ENCODE measurements around the gene STRIP1. TPM values are rescaled to one million over a fixed set of nuclear protein-coding genes. Genes with fewer than 3 reads are reported as not detected.
A peak's percentile ranks its signal among the peaks of the same experiment; 100 is the strongest.

The STRIP1 gene
- total RNA-seq, 1 donor from 2014 or later: 69.1 TPM

- Mint-ChIP-seq H3K4me1 (peaks cover 14% of the 10 kb centered on the region), H3K9me3 (no peaks in the 10 kb centered on the region), H3K4me3 (no peak overlapping the region), H3K27me3 (ENCODE audit: low read depth) (peaks cover 82% of the 10 kb centered on the region), H3K27ac (ENCODE audit: unreplicated experiment) (no peak overlapping the region), H3K36me3 (ENCODE audit: low read depth) (no peaks in the 10 kb centered on the region)
- no peak for TF ChIP-seq CTCF (conservative IDR thresholded peaks at IDR 0.05)
- DNase-seq (ENCODE audit: low read depth, low spot score): no peak
These were observed 50.0 kb downstream of the STRIP1 start for GRCh38 chr1:110084227-110085078.

- Mint-ChIP-seq H3K36me3 (ENCODE audit: low read depth) (no peaks in the 10 kb centered on the region), H3K4me3 (no peak overlapping the region), H3K27ac (ENCODE audit: unreplicated experiment) (no peak overlapping the region), H3K4me1 (peaks cover 26% of the 10 kb centered on the region), H3K27me3 (ENCODE audit: low read depth) (peaks cover 83% of the 10 kb centered on the region), H3K9me3 (no peaks in the 10 kb centered on the region)
- DNase-seq (ENCODE audit: low read depth, low spot score): no peak
- no peak for TF ChIP-seq CTCF (conservative IDR thresholded peaks at IDR 0.05)
These were observed 51.2 kb downstream of the STRIP1 start for GRCh38 chr1:110085671-110086070.

- no peaks in the 10 kb centered on the region for H3K36me3 Mint-ChIP-seq (ENCODE audit: low read depth)
- no peak for DNase-seq (ENCODE audit: low read depth, low spot score)
- peaks cover 72% of the 10 kb centered on the region for H3K27me3 Mint-ChIP-seq (ENCODE audit: low read depth)
- H3K27ac Mint-ChIP-seq (ENCODE audit: unreplicated experiment): no peak overlapping the region
- H3K4me3 Mint-ChIP-seq: no peak overlapping the region
- peaks cover 26% of the 10 kb centered on the region for H3K4me1 Mint-ChIP-seq
- TF ChIP-seq CTCF (conservative IDR thresholded peaks at IDR 0.05): no peak
- H3K9me3 Mint-ChIP-seq: no peaks in the 10 kb centered on the region
These were observed 52.5 kb downstream of the STRIP1 start for GRCh38 chr1:110086961-110087360.

GRCh38 chr1:110087812-110088738 lies 53.7 kb downstream of the STRIP1 start:
- Mint-ChIP-seq H3K27me3 (ENCODE audit: low read depth) (peaks cover 64% of the 10 kb centered on the region), H3K4me3 (peak overlapping the region; percentile 52)
- DNase-seq (ENCODE audit: low read depth, low spot score): peak; percentile 62

More at GRCh38 chr1:110087812-110088738, 53.7 kb downstream of the STRIP1 start:
- Mint-ChIP-seq H3K9me3 (no peaks in the 10 kb centered on the region), H3K4me1 (peaks cover 26% of the 10 kb centered on the region), H3K36me3 (ENCODE audit: low read depth) (no peaks in the 10 kb centered on the region), H3K27ac (ENCODE audit: unreplicated experiment) (no peak overlapping the region)
- TF ChIP-seq CTCF (conservative IDR thresholded peaks at IDR 0.05): peak; percentile 70
